Kidney tubule cell (primary cell): ENCODE data around the gene ZNF385A.
"Not testable (repeated sequence)": the region's sequence is repeated elsewhere in the genome, so short reads cannot be mapped to it uniquely, and the experiment has no call there.

ENCODE experiments used
- DNase-seq: peaks from one replicate; pipeline ENCODE4 v3.0.0-alpha.2; 2018; ENCODE audit warnings: low spot score

ZNF385A gene

DNA sequence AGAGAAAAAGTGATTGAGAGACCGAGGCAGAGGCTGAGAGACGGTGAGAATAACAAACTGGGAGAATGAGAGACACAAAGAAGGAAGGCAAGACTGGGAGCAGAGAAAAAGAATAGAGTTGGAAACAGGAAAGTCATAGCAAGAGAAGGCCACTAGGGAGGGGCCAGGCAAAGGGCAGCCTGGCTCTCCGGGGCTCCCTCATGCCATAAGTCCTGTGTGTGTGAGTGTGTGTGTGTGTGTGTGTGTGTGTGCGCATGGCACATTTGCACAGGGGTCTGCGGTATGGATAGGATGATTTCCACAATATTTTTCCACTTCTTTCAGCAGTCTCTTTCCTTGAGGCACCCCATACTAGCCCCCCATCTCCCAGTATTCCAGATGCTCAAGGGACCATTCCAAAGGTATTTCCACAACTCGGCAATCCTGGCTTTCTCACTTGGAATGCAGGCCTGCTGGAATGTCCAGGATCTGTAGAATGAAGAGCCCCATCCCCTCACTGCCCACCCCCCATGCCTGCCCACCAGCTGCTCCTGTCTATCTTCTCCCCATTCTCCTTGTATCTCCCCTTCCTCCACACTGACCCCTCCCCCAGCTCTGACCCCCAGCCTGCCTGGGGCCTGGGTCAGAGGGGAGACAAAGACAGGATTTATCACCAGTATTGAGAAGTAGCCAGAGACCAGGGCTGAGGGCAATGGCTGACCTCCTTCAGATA is 29.3 kb downstream of the ZNF385A start:
- DNase-seq: no peak

DNA sequence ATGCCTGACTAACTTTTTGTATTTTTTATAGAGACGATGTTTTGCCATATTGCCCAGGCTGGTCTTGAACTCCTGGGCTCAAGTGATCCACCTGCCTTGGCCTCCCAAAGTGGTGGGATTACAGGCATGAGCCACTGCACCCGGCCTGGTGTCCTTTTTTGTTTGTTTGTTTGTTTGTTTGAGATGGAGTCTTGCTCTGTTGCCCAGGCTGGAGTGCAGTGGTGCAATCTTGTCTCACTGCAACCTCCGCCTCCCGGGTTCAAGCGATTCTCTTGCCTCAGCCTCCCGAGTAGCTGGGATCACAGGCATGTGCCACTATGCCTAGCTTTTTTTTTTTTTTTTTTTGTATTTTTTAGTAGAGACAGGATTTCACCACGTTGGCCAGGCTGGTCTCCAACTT is 30.3 kb downstream of the ZNF385A start:
- not testable (repeated sequence) for DNase-seq

DNA sequence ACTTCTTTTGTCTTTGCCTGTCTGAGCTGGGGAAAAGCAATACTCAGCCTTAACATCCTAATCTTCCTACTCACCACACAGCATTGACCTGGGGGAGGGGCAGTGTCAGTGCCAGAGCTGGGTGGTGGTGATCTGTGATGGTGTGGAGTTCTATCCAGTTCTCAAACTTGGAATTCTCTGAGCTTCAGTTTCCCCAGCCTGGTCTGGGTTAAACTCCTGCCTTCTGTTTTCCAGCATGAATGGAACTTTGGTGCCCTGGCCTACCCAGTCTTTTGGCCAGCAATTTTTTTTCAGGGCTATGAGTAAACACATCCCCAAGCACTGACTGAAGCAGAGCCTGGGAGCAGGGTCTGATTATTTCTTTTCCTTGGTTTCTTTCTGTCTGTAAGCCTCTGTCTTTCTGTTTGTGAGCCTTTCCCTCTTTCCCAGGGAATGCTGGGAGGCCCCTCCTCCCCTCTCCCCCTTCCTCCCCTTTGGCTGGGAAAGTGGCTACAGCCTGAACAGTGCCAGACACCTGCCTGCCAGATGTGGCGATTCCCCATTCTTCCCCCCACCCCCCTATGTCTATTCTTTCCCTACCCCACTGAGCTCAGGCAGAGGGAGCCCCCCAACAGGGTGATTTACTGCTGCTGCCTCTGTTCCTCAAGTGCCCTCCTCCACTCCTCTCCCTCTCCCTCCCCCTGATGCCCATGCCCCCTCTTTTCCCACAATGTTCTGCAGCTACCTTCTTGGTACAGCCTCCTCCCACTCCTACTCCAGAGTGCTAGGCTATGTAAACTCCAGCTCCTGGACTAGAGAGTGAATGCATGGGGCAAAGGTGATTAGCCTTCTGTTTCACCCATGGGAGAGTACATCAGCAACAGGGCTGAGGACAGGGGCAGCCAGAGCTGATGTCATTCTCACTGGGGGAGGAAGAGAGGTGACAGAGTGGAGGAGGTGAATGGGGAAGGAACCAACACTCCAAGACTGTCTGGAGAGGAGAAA is 31.4 kb downstream of the ZNF385A start:
- peak; percentile 34 for DNase-seq

- DNase-seq: peak; percentile 51
These were observed 32.5 kb downstream of the ZNF385A start for GRCh38 chr12:54352022-54352531.

GRCh38 chr12:54351341-54351740 is 33.2 kb downstream of the ZNF385A start:
- DNase-seq: no peak

DNA sequence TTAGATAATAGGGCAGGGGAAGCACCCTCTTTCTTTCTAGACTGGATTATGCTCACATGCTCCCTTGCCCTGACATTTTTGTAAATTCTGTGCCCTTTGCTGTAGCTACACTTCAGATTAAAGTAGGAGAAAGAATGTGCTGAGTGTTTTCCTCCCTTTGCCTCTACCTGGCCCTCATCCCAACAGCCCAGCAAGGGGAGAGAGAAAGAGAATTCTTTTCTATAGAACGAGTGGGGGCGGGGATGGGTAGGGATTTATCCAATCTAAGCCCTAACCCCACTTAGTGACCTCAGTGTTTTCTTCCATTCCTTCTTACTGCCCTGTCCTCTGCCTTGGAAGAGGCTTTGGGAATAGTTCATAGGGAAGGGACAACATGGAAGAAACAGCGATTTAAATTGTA is 33.8 kb downstream of the ZNF385A start:
- DNase-seq: no peak

DNA sequence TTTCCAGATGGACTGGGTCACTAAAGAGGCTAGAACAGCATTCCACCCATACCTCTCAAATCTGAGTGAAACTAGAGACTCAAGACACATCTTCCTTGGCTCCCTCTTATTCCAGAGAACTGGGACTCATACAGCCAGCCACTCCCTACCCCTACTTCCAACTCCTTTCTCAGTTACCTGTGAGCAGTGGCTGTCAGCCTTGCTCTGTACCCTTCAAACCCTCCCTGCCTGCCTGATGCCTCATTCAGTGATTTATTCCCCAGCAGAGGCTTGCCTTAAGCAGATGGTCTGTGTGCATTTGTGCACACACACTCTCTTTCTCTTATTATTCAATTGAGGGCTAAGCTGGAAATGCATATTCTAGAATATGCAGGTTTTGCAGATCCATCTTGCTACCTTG is 34.9 kb downstream of the ZNF385A start:
- no peak for DNase-seq

DNA sequence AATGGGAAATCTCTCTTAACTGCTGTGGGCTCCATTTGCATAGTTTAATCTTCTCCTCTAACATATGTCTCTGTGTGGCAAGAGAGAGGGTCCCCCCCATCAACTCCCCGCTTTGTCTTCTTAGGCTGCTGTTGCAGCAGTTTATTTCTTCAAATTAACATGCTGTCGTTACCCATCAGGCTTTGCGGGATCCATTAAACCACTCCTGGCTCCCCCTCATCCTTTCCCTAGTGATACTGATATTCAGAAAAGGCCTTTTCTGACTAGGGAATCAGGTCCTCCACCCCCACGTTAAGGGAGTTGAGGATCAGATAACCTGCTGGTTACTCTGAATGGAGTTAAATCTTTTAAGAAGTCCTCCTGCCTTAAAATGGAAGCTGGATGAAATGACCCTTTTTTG is 35.5 kb downstream of the ZNF385A start:
- DNase-seq: no peak

DNA sequence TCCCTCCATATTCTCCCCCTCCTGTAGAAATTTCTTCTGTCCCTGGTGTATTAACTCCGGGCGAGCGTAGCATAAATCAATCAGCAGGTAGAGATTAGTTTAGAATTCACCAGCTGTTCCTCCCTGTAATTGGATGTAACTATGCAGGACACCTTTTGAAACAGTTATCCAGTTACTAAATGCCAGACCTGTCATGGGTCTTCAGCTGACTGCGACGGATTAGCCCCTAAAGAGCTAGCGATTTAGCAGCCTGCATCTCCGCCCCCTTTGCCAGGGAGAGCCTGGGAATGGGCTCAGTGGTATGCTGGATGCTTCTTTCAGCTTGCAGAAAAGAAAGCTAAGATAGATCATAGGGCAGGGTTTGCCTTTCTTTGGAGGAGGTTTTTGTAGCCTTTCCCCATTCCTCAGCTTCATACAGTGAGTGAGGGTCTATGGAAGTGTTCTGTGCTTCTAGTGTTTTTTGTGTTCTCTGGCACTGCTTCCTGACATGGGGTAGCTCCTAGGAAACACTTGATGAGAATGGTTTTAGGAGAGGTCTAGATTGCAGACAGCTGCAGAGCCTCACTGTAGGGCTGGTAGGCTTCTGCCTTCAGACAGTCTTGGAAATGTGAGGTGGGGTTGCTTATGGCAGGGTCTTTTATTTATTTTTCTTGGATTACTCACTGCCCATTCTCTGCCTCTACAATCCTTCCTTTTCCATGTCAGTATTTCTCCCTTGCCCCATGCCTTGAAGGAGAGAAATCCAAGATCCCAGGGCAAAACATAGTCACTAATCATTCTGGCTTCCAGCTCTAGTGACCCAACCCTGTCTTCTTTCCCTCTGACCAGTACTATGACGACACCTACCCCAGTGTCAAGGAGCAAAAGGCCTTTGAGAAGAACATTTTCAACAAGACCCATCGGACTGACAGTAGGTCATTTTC is 42.9 kb downstream of the ZNF385A start:
- DNase-seq: no peak

- DNase-seq: no peak
These were observed 43.7 kb downstream of the ZNF385A start for GRCh38 chr12:54340846-54341245.

DNA sequence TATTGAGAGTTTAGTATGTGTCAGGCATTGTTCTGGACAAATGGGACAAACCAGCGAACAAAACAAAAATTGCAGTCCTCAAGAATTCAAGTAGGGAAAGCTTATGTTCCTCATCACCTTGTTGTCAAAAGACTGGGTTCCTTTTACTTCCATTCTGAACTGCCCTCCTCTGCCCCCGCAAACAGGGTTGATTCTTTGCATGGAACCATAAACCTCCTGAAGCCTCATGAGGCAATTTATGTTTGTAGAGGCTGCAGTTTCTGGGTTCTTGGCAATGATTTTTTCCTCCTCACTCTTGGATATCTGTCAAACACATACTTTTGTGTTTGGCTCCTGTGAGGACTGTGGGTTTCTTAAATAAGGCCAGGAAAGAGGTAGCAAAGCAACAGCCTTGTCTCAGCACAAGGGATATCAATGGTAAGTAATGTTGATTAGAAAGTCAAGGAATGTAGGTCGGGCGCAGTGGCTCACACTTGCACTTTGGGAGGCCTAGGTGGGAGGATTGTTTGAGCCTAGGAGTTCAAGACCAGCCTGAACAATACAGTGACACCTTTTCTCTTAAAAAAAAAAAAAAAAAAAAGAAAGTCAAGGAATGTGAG is 45.7 kb downstream of the ZNF385A start:
- DNase-seq: no peak

- DNase-seq: no peak
These were observed 46.5 kb downstream of the ZNF385A start for GRCh38 chr12:54337854-54338650.

- DNase-seq: no peak
These were observed 47.2 kb downstream of the ZNF385A start for GRCh38 chr12:54337280-54337842.

DNA sequence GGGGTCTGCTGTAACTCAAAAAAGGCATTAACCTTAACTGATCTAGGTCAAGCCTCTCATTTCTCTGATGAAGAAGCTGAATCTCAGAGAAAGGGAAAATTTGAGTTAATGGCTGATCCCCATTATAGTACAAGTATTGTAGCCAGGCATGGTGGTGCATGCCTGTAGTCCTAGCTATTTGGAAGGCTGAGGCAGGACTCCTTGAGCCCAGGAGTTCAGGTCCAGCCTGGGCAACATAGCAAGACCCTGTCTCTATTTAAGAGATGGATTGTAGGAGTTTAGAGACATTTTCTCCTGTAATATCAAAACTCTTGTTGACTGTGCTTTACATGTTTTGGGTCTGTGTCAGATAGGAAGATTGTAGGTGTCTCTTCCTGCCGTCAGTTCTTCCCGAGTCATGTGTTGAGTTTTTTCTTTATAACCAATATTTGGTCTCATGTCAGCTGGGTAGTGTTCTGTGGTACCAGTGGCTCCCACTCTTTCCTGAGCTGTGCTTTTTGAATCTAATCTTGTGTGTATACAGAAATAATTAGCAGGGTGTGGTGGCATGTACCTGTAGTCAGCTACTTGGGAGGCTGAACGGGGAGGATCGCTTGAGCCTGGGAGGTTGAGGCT is 51.0 kb downstream of the ZNF385A start:
- DNase-seq: no peak

DNA sequence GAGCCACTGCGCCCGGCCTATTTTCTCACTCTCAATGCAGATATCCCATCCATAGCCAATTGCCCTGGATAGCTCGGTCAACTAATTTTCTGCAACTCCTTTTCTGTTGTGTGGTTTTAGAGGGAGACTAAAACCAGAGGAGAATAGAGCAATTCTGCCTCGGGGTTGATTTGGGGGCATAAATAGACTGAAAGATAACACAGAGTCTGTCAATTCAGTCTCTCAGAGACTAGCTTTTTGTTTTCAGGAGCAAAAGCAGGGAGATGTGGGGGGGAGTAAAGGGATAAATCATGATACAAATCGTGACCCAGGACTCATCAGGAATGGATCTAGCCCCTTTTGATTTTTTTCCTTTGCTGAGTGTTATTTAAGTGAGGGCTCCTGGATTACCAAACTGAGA is 53.1 kb downstream of the ZNF385A start:
- DNase-seq: no peak

GRCh38 chr12:54330442-54330841 is 54.1 kb downstream of the ZNF385A start:
- no peak for DNase-seq

- peak; percentile 30 for DNase-seq
These were observed 54.8 kb downstream of the ZNF385A start for GRCh38 chr12:54329759-54330158.

DNA sequence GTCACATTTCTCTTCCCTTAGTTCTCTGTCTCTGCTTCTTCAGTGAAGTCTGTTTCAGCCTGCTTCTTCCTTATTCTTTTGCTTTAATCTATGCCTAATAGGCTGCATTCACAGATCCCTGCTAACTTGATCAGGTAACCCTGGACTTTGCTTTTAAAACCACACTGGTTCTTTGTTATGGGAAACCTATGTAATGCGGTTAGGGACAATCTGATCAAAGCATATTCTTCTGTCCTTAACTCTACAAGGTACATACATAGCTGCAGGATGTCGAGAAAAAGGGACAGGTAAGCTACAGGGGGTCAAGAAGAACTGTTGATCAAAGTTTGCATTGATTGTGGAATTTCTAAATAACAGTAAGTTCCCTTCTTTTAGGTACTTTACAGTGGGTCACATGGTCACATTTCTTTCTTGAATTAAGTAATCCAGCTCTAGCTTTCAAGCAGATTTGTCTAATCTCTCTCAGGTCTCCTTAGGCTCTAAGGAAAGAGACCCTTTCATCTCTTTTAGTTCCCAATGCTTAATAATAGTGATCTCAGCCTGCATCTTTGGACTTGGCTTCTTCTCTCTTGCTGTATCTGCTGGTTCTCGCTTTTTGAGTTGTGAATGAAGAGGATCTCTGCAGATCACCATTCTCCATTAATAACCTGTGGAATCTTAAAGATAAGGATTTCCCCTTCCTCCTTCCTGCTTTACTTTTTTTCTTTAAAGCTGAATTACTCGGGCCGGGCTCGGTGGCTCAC is 55.8 kb downstream of the ZNF385A start:
- DNase-seq: no peak
